Transverse colon (tissue), 4 donors: ENCODE data around the gene RET.

Experiments used
- EP300 ChIP-seq: sonication (generic); formaldehyde crosslinking; IDR thresholded peaks from one replicate; pipeline ENCODE4 v1.6.1; 2017; ENCODE audit warnings: antibody characterized with exemption, low read depth
- POLR2A ChIP-seq: fragments of 450-650 bp; IDR thresholded peaks from one replicate; pipeline ENCODE4 v1.6.1; 2016; ENCODE audit warnings: antibody characterized with exemption, mild to moderate bottlenecking, moderate library complexity
- POLR2AphosphoS5 ChIP-seq, 3 donors: sonication (generic); formaldehyde crosslinking; IDR thresholded peaks; one replicate each; pipeline ENCODE4 v1.6.1; 2016; ENCODE audit warnings: antibody characterized with exemption in 3 of 3
- TF ChIP-seq, protein P1 (sequence below), 5 experiments: fragments of 200-600 bp in 3 of 5; fragments of 450-650 bp in 2 of 5; sonication (generic) in 3 of 5; IDR thresholded peaks; 1 replicate in 2 of 5; 2 replicates in 3 of 5; pipeline ENCODE4 v1.5.1; 2016 to 2017; ENCODE audit warnings: antibody characterized with exemption in 5 of 5, inconsistent platforms in 3 of 5, mild to moderate bottlenecking in 2 of 5, moderate library complexity in 1 of 5

DNA sequence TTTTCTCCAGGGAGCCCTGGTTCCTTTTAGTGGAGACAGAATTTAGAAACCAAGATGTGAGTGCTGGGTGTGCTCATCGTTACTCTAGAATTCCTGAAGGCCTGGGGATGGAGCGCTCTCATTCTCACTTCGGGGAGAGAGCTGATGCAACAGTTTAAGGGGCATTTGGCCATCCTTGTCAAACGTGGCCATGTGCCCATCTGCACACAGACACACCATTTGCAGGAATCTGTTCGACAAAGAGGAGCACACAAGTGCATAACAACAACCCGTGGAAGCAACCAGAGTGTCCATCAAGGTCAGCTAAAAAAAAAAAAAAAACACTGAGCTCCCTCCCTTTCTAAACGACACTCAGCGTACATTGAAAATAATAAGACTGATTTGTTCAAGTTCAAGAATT is 23.0 kb upstream of the RET start:
- TF ChIP-seq, protein P1, sequence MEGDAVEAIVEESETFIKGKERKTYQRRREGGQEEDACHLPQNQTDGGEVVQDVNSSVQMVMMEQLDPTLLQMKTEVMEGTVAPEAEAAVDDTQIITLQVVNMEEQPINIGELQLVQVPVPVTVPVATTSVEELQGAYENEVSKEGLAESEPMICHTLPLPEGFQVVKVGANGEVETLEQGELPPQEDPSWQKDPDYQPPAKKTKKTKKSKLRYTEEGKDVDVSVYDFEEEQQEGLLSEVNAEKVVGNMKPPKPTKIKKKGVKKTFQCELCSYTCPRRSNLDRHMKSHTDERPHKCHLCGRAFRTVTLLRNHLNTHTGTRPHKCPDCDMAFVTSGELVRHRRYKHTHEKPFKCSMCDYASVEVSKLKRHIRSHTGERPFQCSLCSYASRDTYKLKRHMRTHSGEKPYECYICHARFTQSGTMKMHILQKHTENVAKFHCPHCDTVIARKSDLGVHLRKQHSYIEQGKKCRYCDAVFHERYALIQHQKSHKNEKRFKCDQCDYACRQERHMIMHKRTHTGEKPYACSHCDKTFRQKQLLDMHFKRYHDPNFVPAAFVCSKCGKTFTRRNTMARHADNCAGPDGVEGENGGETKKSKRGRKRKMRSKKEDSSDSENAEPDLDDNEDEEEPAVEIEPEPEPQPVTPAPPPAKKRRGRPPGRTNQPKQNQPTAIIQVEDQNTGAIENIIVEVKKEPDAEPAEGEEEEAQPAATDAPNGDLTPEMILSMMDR (IDR thresholded peaks at IDR 0.05) = no peak
- no peak for TF ChIP-seq EP300
- TF ChIP-seq POLR2AphosphoS5 (IDR thresholded peaks at IDR 0.05) = no peak
- TF ChIP-seq POLR2A = no peak
